ENCODE measurements around the gene PNRC2. TPM values are rescaled to one million over a fixed set of nuclear protein-coding genes. Genes with fewer than 3 reads are reported as not detected.

Gene PNRC2
- total and polyA plus RNA-seq, 2 of the 13 experiments (the other 11 are each of a cell fraction or from before 2014, with no cell fraction given): 74.9 to 97.5 TPM

- TF ChIP-seq, protein P1, sequence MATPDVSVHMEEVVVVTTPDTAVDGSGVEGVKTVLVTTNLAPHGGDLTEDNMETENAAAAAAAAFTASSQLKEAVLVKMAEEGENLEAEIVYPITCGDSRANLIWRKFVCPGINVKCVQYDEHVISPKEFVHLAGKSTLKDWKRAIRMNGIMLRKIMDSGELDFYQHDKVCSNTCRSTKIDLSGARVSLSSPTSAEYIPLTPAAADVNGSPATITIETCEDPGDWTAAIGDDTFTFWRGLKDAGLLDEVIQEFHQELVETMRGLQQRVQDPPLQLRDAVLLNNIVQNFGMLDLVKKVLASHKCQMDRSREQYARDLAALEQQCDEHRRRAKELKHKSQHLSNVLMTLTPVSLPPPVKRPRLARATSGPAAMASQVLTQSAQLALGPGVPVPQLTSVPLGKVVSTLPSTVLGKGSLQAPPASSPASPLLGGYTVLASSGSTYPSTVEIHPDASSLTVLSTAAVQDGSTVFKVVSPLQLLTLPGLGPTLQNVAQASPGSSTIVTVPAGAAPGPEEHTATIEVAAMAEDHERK (CRISPR knock-in tag; IDR thresholded peaks at IDR 0.05; ENCODE audit: low read depth): no peak
- TF ChIP-seq TAF1 (CRISPR knock-in tag; IDR thresholded peaks at IDR 0.05): no peak
- TF ChIP-seq, protein P2, sequence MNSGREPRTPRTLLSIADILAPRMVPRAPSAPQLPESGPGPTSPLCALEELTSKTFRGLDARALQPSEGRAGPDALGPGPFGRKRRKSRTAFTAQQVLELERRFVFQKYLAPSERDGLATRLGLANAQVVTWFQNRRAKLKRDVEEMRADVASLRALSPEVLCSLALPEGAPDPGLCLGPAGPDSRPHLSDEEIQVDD (CRISPR knock-in tag; IDR thresholded peaks at IDR 0.05; ENCODE audit: borderline replicate concordance): no peak
- TF ChIP-seq RFX5 (IDR thresholded peaks at IDR 0.05; ENCODE audit: low read depth, low read length): no peak
- TF ChIP-seq RFX3 (CRISPR knock-in tag; IDR thresholded peaks at IDR 0.05): no peak
- TF ChIP-seq XRCC5 (optimal IDR thresholded peaks at IDR 0.05; ENCODE audit: low read length): no peak
- no peak for TF ChIP-seq POLR2A (IDR thresholded peaks at IDR 0.05; ENCODE audit: insufficient read depth in 1 of 2, low read depth in 2 of 2, low read length in 2 of 2)
- no peak for TF ChIP-seq HOXD1 (CRISPR knock-in tag; IDR thresholded peaks at IDR 0.05)
- no peak for TF ChIP-seq HMGA1 (CRISPR knock-in tag; conservative IDR thresholded peaks at IDR 0.05)
- no peak for TF ChIP-seq TBP (CRISPR knock-in tag; IDR thresholded peaks at IDR 0.05)
- TF ChIP-seq SNAI1 (CRISPR knock-in tag; IDR thresholded peaks at IDR 0.05; ENCODE audit: borderline replicate concordance): 0 out of 2 replicates have a peak, but pooled peaks have one; percentile 23
- no peak for TF ChIP-seq GTF3A (CRISPR knock-in tag; conservative IDR thresholded peaks at IDR 0.05)
- no peak for TF ChIP-seq ARNT (IDR thresholded peaks at IDR 0.05)
- no peak for TF ChIP-seq ZNF546 (CRISPR knock-in tag; conservative IDR thresholded peaks at IDR 0.05)
- peak; percentile 27; the same call in 1 of the 2 replicates for TF ChIP-seq IRF2 (CRISPR knock-in tag; IDR thresholded peaks at IDR 0.05)
- TF ChIP-seq ZZZ3 (CRISPR knock-in tag; IDR thresholded peaks at IDR 0.05; ENCODE audit: borderline replicate concordance): no peak
- TF ChIP-seq PPARG (CRISPR knock-in tag; conservative IDR thresholded peaks at IDR 0.05): peak; percentile 20; the same call in 1 of the 2 replicates
- TF ChIP-seq, protein P3, sequence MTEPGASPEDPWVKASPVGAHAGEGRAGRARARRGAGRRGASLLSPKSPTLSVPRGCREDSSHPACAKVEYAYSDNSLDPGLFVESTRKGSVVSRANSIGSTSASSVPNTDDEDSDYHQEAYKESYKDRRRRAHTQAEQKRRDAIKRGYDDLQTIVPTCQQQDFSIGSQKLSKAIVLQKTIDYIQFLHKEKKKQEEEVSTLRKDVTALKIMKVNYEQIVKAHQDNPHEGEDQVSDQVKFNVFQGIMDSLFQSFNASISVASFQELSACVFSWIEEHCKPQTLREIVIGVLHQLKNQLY (CRISPR knock-in tag; IDR thresholded peaks at IDR 0.05): 0 out of 2 replicates have a peak, but pooled peaks have one; percentile 22
- TF ChIP-seq SKI (IDR thresholded peaks at IDR 0.05; ENCODE audit: partially characterized antibody): no peak
- no peak for TF ChIP-seq ZNF34 (CRISPR knock-in tag; IDR thresholded peaks at IDR 0.05; ENCODE audit: borderline replicate concordance)
Observed at GRCh38 chr1:24003331-24003972, 43.8 kb downstream of the PNRC2 start (continued).
